Brain microvascular endothelial cell (primary cell): ENCODE measurements around the gene BACH1.
A peak's percentile ranks its signal among the peaks of the same experiment; 100 is the strongest.

ENCODE experiments used
- DNase-seq: peaks from one replicate; pipeline ENCODE4 v3.0.0-alpha.2; 2020
- H3K27ac ChIP-seq: fragments of 250-450 bp; sonication (Bioruptor Pico); 2 replicates; pipeline ENCODE4 v1.5.1; 2020; ENCODE audit warnings: mild to moderate bottlenecking, moderate library complexity
- H3K27me3 ChIP-seq: fragments of 250-450 bp; sonication (Bioruptor Pico); replicated peaks from 2 replicates; pipeline ENCODE4 v1.5.1; 2020; ENCODE audit warnings: mild to moderate bottlenecking
- H3K36me3 ChIP-seq: fragments of 250-450 bp; sonication (Bioruptor Pico); replicated peaks from 2 replicates; pipeline ENCODE4 v1.5.1; 2020; ENCODE audit warnings: mild to moderate bottlenecking
- H3K4me3 ChIP-seq: 2 replicates; pipeline ENCODE4 v1.5.1; 2011; ENCODE audit warnings: low read depth, mild to moderate bottlenecking, control low read depth, low read length, moderate library complexity
- CTCF ChIP-seq: IDR thresholded peaks from 2 replicates; pipeline ENCODE4 v1.5.1; 2011; ENCODE audit warnings: low read depth, mild to moderate bottlenecking, moderate library complexity, low read length, control low read depth, inconsistent platforms; ENCODE audit errors: missing control alignments
- in situ Hi-C: cut with HindIII; loops from 2 replicates; pipeline ENCODE4 v1.10.0; 2017; ENCODE audit warnings: low sequenced_read_pairs, low pct_ligation_motif_present

The BACH1 gene

GRCh38 chr21:29296446-29296845, 2.3 kb upstream of the BACH1 start:
- no peak for TF ChIP-seq CTCF
- no peak overlapping the region for H3K4me3 ChIP-seq
- no peaks in the 10 kb centered on the region for H3K36me3 ChIP-seq
- no peaks in the 10 kb centered on the region for H3K27me3 ChIP-seq
- in situ Hi-C loops: no loop called here
- no peak for DNase-seq
- no peak overlapping the region for H3K27ac ChIP-seq

DNA sequence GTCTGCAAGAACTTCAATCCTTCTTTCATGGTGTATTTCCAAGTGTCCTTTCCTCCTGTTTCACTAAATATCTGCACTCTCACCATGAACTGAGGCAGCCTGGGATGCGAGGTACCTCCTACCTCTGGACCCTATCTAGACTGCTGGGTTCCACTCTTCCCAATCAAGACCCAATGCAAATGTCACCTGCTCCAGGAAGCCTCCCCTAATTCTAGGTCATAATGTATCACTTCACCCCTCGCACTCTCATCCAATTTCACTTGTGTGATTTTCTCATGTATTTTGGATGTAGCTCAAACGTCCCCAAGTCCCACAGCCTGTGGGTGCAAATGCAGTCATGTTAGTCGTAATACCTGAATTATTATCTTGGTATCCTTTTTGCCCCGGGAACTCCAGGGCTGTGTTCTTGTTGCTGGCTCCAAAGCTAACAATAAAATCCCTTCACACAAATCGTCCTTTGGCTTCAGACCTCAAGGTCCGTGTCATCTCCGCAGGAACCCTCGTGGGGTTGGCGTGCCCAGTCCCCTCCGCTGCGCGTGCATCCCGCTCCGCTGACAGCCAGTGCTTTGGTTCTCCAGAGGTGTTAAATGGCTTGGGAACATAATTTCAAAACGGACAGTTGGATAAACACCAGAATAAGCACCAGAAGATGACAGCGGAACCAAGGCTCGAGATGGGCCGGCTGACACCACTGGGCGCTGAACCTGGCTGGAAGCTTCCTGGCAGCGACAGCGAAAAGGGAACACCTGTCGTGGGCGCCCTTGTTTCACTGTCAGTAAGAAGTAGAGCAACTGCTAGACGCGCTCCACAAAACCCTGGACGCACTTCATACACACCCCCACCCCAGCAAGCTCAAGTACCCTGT, 1.0 kb upstream of the BACH1 start:
- no peak overlapping the region for H3K27ac ChIP-seq
- no peaks in the 10 kb centered on the region for H3K27me3 ChIP-seq
- TF ChIP-seq CTCF: no peak
- in situ Hi-C loops: no loop called here
- no peaks in the 10 kb centered on the region for H3K36me3 ChIP-seq
- no peak for DNase-seq
- H3K4me3 ChIP-seq: peak overlapping the region; percentile 54

GRCh38 chr21:29299046-29299915, 559 bp downstream of the BACH1 start:
- peak; percentile 61 for DNase-seq
- no peak for TF ChIP-seq CTCF
- peak overlapping the region; percentile 69 for H3K4me3 ChIP-seq
- H3K36me3 ChIP-seq: no peaks in the 10 kb centered on the region
- peak overlapping the region; percentile 98 for H3K27ac ChIP-seq
- H3K27me3 ChIP-seq: no peaks in the 10 kb centered on the region
- in situ Hi-C loops: no loop called here

- TF ChIP-seq CTCF: no peak
- peak; percentile 82 for DNase-seq
- H3K27ac ChIP-seq: peak overlapping the region; percentile 98
- H3K4me3 ChIP-seq: peak overlapping the region; percentile 69
- in situ Hi-C loops: no loop called here
- H3K36me3 ChIP-seq: no peaks in the 10 kb centered on the region
- H3K27me3 ChIP-seq: no peaks in the 10 kb centered on the region
Measured at GRCh38 chr21:29299916-29300806, 1.4 kb downstream of the BACH1 start.

- in situ Hi-C loops: no loop called here
- Histone ChIP-seq H3K27ac (peak overlapping the region; percentile 98), H3K36me3 (no peaks in the 10 kb centered on the region), H3K4me3 (peak overlapping the region; percentile 69), H3K27me3 (no peaks in the 10 kb centered on the region)
- no peak for DNase-seq
- no peak for TF ChIP-seq CTCF
Measured at GRCh38 chr21:29300807-29301138, 2.1 kb downstream of the BACH1 start.
